ENCODE data around the gene GAPDH.
"Not testable (repeated sequence)": the region's sequence is repeated elsewhere in the genome, so short reads cannot be mapped to it uniquely, and the experiment has no call there.

GAPDH gene

DNA sequence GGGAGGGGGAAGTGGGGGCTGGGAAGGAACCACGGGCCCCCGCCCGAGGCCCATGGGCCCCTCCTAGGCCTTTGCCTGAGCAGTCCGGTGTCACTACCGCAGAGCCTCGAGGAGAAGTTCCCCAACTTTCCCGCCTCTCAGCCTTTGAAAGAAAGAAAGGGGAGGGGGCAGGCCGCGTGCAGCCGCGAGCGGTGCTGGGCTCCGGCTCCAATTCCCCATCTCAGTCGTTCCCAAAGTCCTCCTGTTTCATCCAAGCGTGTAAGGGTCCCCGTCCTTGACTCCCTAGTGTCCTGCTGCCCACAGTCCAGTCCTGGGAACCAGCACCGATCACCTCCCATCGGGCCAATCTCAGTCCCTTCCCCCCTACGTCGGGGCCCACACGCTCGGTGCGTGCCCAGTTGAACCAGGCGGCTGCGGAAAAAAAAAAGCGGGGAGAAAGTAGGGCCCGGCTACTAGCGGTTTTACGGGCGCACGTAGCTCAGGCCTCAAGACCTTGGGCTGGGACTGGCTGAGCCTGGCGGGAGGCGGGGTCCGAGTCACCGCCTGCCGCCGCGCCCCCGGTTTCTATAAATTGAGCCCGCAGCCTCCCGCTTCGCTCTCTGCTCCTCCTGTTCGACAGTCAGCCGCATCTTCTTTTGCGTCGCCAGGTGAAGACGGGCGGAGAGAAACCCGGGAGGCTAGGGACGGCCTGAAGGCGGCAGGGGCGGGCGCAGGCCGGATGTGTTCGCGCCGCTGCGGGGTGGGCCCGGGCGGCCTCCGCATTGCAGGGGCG lies at the start of gene GAPDH:
Gene GAPDH, plus strand, starts transcription at position 595 of the 772 bp plus-strand sequence. CDS start 316 bp downstream, outside the sequence.
- TF ChIP-seq CTCF (conservative IDR thresholded peaks at IDR 0.05; ENCODE audit: low read depth, low read length): no peak
- DNase-seq (ENCODE audit: low read depth): peak; percentile 98
- H3K4me3 ChIP-seq (ENCODE audit: low read depth, low read length): peak within 1 kb of the TSS; percentile 96

- H3K4me3 ChIP-seq (ENCODE audit: low read depth, low read length): no peak overlapping the region
- TF ChIP-seq CTCF (conservative IDR thresholded peaks at IDR 0.05; ENCODE audit: low read depth, low read length): no peak
- DNase-seq (ENCODE audit: low read depth): no peak
Measured at GRCh38 chr12:6488240-6488639, 46.1 kb upstream of the GAPDH start.

- TF ChIP-seq CTCF (conservative IDR thresholded peaks at IDR 0.05; ENCODE audit: low read depth, low read length): no peak
- no peak overlapping the region for H3K4me3 ChIP-seq (ENCODE audit: low read depth, low read length)
- DNase-seq (ENCODE audit: low read depth): peak; percentile 9
Measured at GRCh38 chr12:6489449-6489848, 44.9 kb upstream of the GAPDH start.

DNA sequence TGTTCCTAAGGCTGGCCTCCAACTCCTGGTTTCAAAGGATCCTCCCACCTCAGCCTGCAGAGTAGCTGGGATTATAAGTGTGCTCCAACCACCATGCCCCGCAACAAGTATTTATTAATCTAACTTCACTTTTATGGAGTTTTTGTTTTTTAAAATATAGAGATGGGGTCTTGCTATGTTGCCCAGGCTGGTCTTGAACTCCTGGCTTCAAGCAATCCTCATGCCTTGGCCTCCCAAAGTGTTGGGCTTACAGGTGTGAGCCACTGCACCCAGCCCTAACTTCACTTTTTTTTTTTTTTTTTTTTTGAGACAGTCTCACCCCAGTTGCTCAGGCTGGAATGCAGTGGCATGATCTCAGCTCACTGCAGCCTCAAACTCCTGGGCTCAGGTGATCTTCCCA lies 43.6 kb upstream of the GAPDH start:
- DNase-seq (ENCODE audit: low read depth): not testable (repeated sequence)

GRCh38 chr12:6492838-6493496 lies 41.4 kb upstream of the GAPDH start, which contains the start of gene MRPL51:
TSS of gene MRPL51 (minus strand) at chr12:6493262. CDS start at chr12:6493136, 126 bp downstream.
- peak; percentile 97 for DNase-seq (ENCODE audit: low read depth)
- no peak for TF ChIP-seq CTCF (conservative IDR thresholded peaks at IDR 0.05; ENCODE audit: low read depth, low read length)
- H3K4me3 ChIP-seq (ENCODE audit: low read depth, low read length): peak within 1 kb of the TSS; percentile 87

More for the DNA sequence above, 43.6 kb upstream of the GAPDH start:
- H3K4me3 ChIP-seq (ENCODE audit: low read depth, low read length): not testable (repeated sequence)

- H3K4me3 ChIP-seq (ENCODE audit: low read depth, low read length): peak within 1 kb of the TSS; percentile 87
- peak; percentile 36 for TF ChIP-seq CTCF (conservative IDR thresholded peaks at IDR 0.05; ENCODE audit: low read depth, low read length)
- peak; percentile 97 for DNase-seq (ENCODE audit: low read depth)
Measured at GRCh38 chr12:6493497-6494257, 40.6 kb upstream of the GAPDH start, which contains the start of gene NCAPD2. TSS of gene NCAPD2 (plus strand) at chr12:6494102. CDS start at chr12:6495099, 997 bp downstream.

DNA sequence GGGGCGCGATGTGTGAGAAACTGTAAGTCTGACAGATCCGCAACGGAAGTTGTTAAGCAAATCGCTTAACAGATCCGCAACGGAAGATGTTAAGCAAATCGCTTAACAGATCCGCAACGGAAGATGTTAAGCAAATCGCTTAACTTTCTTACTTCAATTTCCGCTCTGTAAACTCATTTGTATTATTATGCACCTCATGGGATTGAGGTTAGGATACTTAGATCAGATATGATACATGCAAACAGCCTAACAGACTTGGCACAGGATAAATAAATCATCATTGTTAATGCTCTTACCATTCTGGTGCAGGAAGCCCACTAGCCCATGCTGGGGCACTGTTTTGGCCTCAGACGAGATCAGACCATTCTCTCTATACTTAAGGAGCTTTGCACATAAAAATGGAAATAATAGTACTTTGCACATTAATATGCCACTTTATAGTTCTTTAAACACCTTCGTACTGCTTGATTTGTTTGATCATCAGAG lies 40.0 kb upstream of the GAPDH start:
- DNase-seq (ENCODE audit: low read depth): no peak
- TF ChIP-seq CTCF (conservative IDR thresholded peaks at IDR 0.05; ENCODE audit: low read depth, low read length): peak; percentile 29
- H3K4me3 ChIP-seq (ENCODE audit: low read depth, low read length): peak overlapping the region; percentile 76

All from choroid plexus epithelial cell (primary cell).